HepG2 (cell line): Measurements from ENCODE around the gene BCAS1.

ENCODE experiments used
- ARNT2 ChIP-seq: sonication (generic); formaldehyde crosslinking; IDR thresholded peaks from 2 replicates; pipeline ENCODE4 v1.8.0; 2022; ENCODE audit warnings: mild to moderate bottlenecking, low read depth, missing genetic modification reagents, moderate library complexity
- TARDBP ChIP-seq: sonication (generic); formaldehyde crosslinking; IDR thresholded peaks from 2 replicates; pipeline ENCODE4 v1.8.0; 2022; ENCODE audit warnings: mild to moderate bottlenecking, missing genetic modification reagents

GRCh38 chr20:54063992-54064676, 6.3 kb downstream of the BCAS1 start:
- no peak for TF ChIP-seq ARNT2 (CRISPR knock-in tag)
- TF ChIP-seq TARDBP (CRISPR knock-in tag) = no peak
